IMR-90 (cell line): ENCODE results near the gene SCRN2. TPM values are rescaled to one million over a fixed set of nuclear protein-coding genes. Genes with fewer than 3 reads are reported as not detected.

Source experiments
- ATAC-seq: fragments of 200-7000 bp; cut with Tn5 transposase; 2 replicates; pipeline ENCODE4 v1.9.1; 2020; ENCODE audit warnings: low read depth, mild to moderate bottlenecking, moderate library complexity
- BruUV-seq: library from RNA; stranded (reverse); fragments of 400-500 nt; replicated peaks from 2 replicates; lab custom pipeline; 2021; lab: Mats Ljungman, UMichigan
- CTCF ChIA-PET: fragments of 300-600 bp; formaldehyde crosslinking; extraction: SDS; loops from one replicate; lab custom pipeline; 2021; ENCODE audit warnings: antibody characterized with exemption; lab: Yijun Ruan, JAX
- POLR2A ChIA-PET: fragments of 300-600 bp; sonication (Branson Sonifier 250); formaldehyde crosslinking; loops from one replicate; lab custom pipeline; 2022; ENCODE audit warnings: antibody characterized with exemption; ENCODE audit not compliant: unreplicated experiment; lab: Charles Lee
- DNase-seq: peaks from one replicate; pipeline ENCODE4 v3.0.0; 2013
- H2AFZ ChIP-seq: replicated peaks from 2 replicates; pipeline ENCODE3; 2013; ENCODE audit warnings: low read length, mild to moderate bottlenecking; ENCODE audit not compliant: poor library complexity
- H2AK5ac ChIP-seq: 2 replicates; pipeline ENCODE4 v1.6.1; 2013; ENCODE audit warnings: low read depth, low read length, inconsistent platforms
- H2AK9ac ChIP-seq: replicated peaks from 2 replicates; pipeline ENCODE3; 2013; ENCODE audit warnings: mild to moderate bottlenecking, low read depth, low read length, moderate library complexity; ENCODE audit not compliant: poor library complexity
- H2BK120ac ChIP-seq: 2 replicates; pipeline ENCODE4 v1.6.1; 2013; ENCODE audit warnings: low read depth, low read length, inconsistent platforms
- H2BK15ac ChIP-seq: 3 replicates; pipeline ENCODE4 v1.6.1; 2013; ENCODE audit warnings: low read depth, low read length, inconsistent platforms
- H2BK20ac ChIP-seq: 2 replicates; pipeline ENCODE4 v1.6.1; 2013; ENCODE audit warnings: low read depth, mild to moderate bottlenecking, inconsistent platforms, low read length, moderate library complexity
- H2BK5ac ChIP-seq: 2 replicates; pipeline ENCODE4 v1.6.1; 2013; ENCODE audit warnings: mild to moderate bottlenecking, low read depth, low read length, inconsistent platforms; ENCODE audit not compliant: poor library complexity, severe bottlenecking
- H3K14ac ChIP-seq: replicated peaks from 2 replicates; pipeline ENCODE4 v1.6.1; 2013; ENCODE audit warnings: low read depth, low read length, inconsistent platforms
- H3K18ac ChIP-seq: 2 replicates; pipeline ENCODE4 v1.6.1; 2013; ENCODE audit warnings: low read depth, low read length, control low read depth
- H3K23ac ChIP-seq: 2 replicates; pipeline ENCODE4 v1.6.1; 2013; ENCODE audit warnings: low read depth, low read length, inconsistent platforms
- H3K27ac ChIP-seq: 2 replicates; pipeline ENCODE4 v1.5.1; 2013; ENCODE audit warnings: mild to moderate bottlenecking, control low read depth, low read length; ENCODE audit not compliant: insufficient read depth
- H3K27me3 ChIP-seq: 2 replicates; pipeline ENCODE4 v1.6.1; 2013; ENCODE audit warnings: low read length; ENCODE audit not compliant: control insufficient read depth, insufficient read depth
- H3K36me3 ChIP-seq: 2 replicates; pipeline ENCODE4 v1.6.1; 2013; ENCODE audit warnings: low read length, mixed read lengths; ENCODE audit not compliant: control insufficient read depth, insufficient read depth
- H3K4ac ChIP-seq: 2 replicates; pipeline ENCODE4 v1.6.1; 2013; ENCODE audit warnings: low read depth, low read length, inconsistent platforms
- H3K4me1 ChIP-seq: 2 replicates; pipeline ENCODE4 v1.6.1; 2013; ENCODE audit warnings: low read length, mixed read lengths; ENCODE audit not compliant: control insufficient read depth, insufficient read depth
- H3K4me2 ChIP-seq: 2 replicates; pipeline ENCODE4 v1.6.1; 2013; ENCODE audit warnings: low read depth, mild to moderate bottlenecking, control low read depth, low read length, moderate library complexity
- H3K4me3 ChIP-seq: 2 replicates; pipeline ENCODE4 v1.5.1; 2013; ENCODE audit warnings: low read depth, mild to moderate bottlenecking, control low read depth, low read length, moderate library complexity; ENCODE audit not compliant: insufficient read depth
- H3K56ac ChIP-seq: 2 replicates; pipeline ENCODE4 v1.6.1; 2013; ENCODE audit warnings: low read length, inconsistent platforms; ENCODE audit not compliant: insufficient read depth; ENCODE audit errors: extremely low read depth
- H3K79me1 ChIP-seq, 2 experiments: 2 replicates each; pipeline ENCODE4 v1.6.1; 2013; ENCODE audit warnings: low read length in 2 of 2, inconsistent platforms in 1 of 2, low read depth in 1 of 2
- H3K9ac ChIP-seq: 2 replicates; pipeline ENCODE4 v1.6.1; 2013; ENCODE audit warnings: low read depth, low read length, control low read depth
- H3K9me1 ChIP-seq: 2 replicates; pipeline ENCODE4 v1.6.1; 2013; ENCODE audit warnings: low read length, inconsistent platforms; ENCODE audit not compliant: insufficient read depth
- H3K9me3 ChIP-seq: 2 replicates; pipeline ENCODE4 v1.6.1; 2013; ENCODE audit warnings: low read length; ENCODE audit not compliant: control insufficient read depth, insufficient read depth
- H4K20me1 ChIP-seq: 2 replicates; pipeline ENCODE4 v1.6.1; 2013; ENCODE audit warnings: low read length, inconsistent platforms; ENCODE audit not compliant: insufficient read depth
- H4K5ac ChIP-seq: 2 replicates; pipeline ENCODE4 v1.6.1; 2013; ENCODE audit warnings: mild to moderate bottlenecking, low read depth, low read length, control low read depth
- H4K8ac ChIP-seq, 2 experiments: 2 replicates each; pipeline ENCODE4 v1.6.1; 2013; ENCODE audit warnings: low read depth in 2 of 2, low read length in 2 of 2, control low read depth in 1 of 2, inconsistent platforms in 1 of 2
- H4K91ac ChIP-seq: 2 replicates; pipeline ENCODE4 v1.6.1; 2013; ENCODE audit warnings: low read depth, low read length, inconsistent platforms; ENCODE audit not compliant: insufficient read depth
- BHLHE40 ChIP-seq: fragments of 150-350 bp; IDR thresholded peaks from 2 replicates; pipeline ENCODE4 v1.6.1; 2016; ENCODE audit warnings: mild to moderate bottlenecking, low read depth, low read length
- CEBPB ChIP-seq: IDR thresholded peaks from 2 replicates; pipeline ENCODE4 v1.6.1; 2012; ENCODE audit warnings: low read depth, low read length, improper control_type of control experiment
- CHD1 ChIP-seq: IDR thresholded peaks from 2 replicates; pipeline ENCODE4 v1.6.1; 2012; ENCODE audit warnings: low read depth, low read length, improper control_type of control experiment
- FOS ChIP-seq: fragments of 150-350 bp; IDR thresholded peaks from 2 replicates; pipeline ENCODE4 v1.6.1; 2016; ENCODE audit warnings: low read depth, low read length
- MAFK ChIP-seq: IDR thresholded peaks from 2 replicates; pipeline ENCODE4 v1.6.1; 2012; ENCODE audit warnings: low read depth, low read length, improper control_type of control experiment
- MAZ ChIP-seq: IDR thresholded peaks from 2 replicates; pipeline ENCODE4 v1.6.1; 2012; ENCODE audit warnings: low read depth, mild to moderate bottlenecking, low read length, improper control_type of control experiment, moderate library complexity, borderline replicate concordance
- MXI1 ChIP-seq: IDR thresholded peaks from 2 replicates; pipeline ENCODE4 v1.6.1; 2012; ENCODE audit warnings: low read depth, mild to moderate bottlenecking, low read length, moderate library complexity, borderline replicate concordance
- NFE2L2 ChIP-seq: fragments of 150-350 bp; IDR thresholded peaks from 2 replicates; pipeline ENCODE4 v1.6.1; 2016; ENCODE audit warnings: low read depth, mild to moderate bottlenecking, low read length
- POLR2A ChIP-seq: IDR thresholded peaks from 2 replicates; pipeline ENCODE4 v1.6.1; 2012; ENCODE audit warnings: mild to moderate bottlenecking, low read depth, low read length
- RAD21 ChIP-seq: IDR thresholded peaks from 2 replicates; pipeline ENCODE4 v1.6.1; 2012; ENCODE audit warnings: low read length, improper control_type of control experiment
- RCOR1 ChIP-seq: IDR thresholded peaks from 2 replicates; pipeline ENCODE4 v1.6.1; 2012; ENCODE audit warnings: mild to moderate bottlenecking, low read length, improper control_type of control experiment; ENCODE audit not compliant: insufficient replicate concordance
- RFX5 ChIP-seq: IDR thresholded peaks from 2 replicates; pipeline ENCODE4 v1.8.0; 2012; ENCODE audit warnings: low read depth, mild to moderate bottlenecking, low read length, moderate library complexity
- SMC3 ChIP-seq: fragments of 150-350 bp; IDR thresholded peaks from 2 replicates; pipeline ENCODE4 v1.6.1; 2016; ENCODE audit warnings: low read depth, mild to moderate bottlenecking, antibody characterized with exemption, low read length, moderate library complexity
- WGBS, 2 experiments: methylation state at CpG; one replicate each; pipeline versions ENCODE4 v1.1.5 to v1.1.7; 2013; ENCODE audit warnings: missing lambda C conversion rate in 2 of 2; ENCODE audit not compliant: insufficient read length in 1 of 2; ENCODE audit errors: extremely low coverage in 2 of 2; 5-methylcytosine and 5-hydroxymethylcytosine counted together
- dilution Hi-C: fragments of 300-500 bp; cut with HindIII; formaldehyde crosslinking; loops from one replicate; pipeline ENCODE4 v1.14.3; 2018; ENCODE audit warnings: low sequenced_read_pairs; ENCODE audit not compliant: unreplicated experiment
- in situ Hi-C: fragments of 300-500 bp; cut with MboI; formaldehyde crosslinking; loops from 3 replicates; pipeline ENCODE4 v1.14.3; 2019; ENCODE audit warnings: low sequenced_read_pairs, inconsistent platforms, mixed read lengths
- intact Hi-C: fragments of 100-400 bp; cut with micrococcal nuclease; formaldehyde crosslinking; loops from 2 replicates; pipeline ENCODE4 v1.10.0; 2022
- polyA plus RNA-seq, 3 experiments: library from polyadenylated mRNA; depleted of rRNA; stranded (reverse); fragments of >200 nt; gene quantifications; 2 replicates each; pipeline ENCODE4 v1.2.3, GENCODE V29; 2012; ENCODE audit warnings: low replicate concordance in 1 of 3
- total RNA-seq: library from RNA; depleted of rRNA; stranded (reverse); fragments of >200 nt; gene quantifications from 2 replicates; pipeline ENCODE4 v1.2.3, GENCODE V29; 2012
- TF ChIP-seq, protein P1 (sequence below): conservative IDR thresholded peaks from 2 replicates; pipeline ENCODE4 v1.5.1; 2012; ENCODE audit warnings: mild to moderate bottlenecking, low read depth, low read length, improper control_type of control experiment
- TF ChIP-seq, protein P2 (sequence below): fragments of 150-350 bp; IDR thresholded peaks from 2 replicates; pipeline ENCODE4 v1.6.1; 2017; ENCODE audit warnings: mild to moderate bottlenecking, antibody characterized with exemption, low read length, low read depth
- TF ChIP-seq, protein P3 (sequence below): fragments of 150-350 bp; IDR thresholded peaks from 2 replicates; pipeline ENCODE4 v1.6.1; 2016; ENCODE audit warnings: low read depth, mild to moderate bottlenecking, low read length, moderate library complexity, borderline replicate concordance

The SCRN2 gene
- total and polyA plus RNA-seq, 2 of the 4 experiments (the other 2 are of a cell fraction), result 17.2 to 31.0 TPM

DNA sequence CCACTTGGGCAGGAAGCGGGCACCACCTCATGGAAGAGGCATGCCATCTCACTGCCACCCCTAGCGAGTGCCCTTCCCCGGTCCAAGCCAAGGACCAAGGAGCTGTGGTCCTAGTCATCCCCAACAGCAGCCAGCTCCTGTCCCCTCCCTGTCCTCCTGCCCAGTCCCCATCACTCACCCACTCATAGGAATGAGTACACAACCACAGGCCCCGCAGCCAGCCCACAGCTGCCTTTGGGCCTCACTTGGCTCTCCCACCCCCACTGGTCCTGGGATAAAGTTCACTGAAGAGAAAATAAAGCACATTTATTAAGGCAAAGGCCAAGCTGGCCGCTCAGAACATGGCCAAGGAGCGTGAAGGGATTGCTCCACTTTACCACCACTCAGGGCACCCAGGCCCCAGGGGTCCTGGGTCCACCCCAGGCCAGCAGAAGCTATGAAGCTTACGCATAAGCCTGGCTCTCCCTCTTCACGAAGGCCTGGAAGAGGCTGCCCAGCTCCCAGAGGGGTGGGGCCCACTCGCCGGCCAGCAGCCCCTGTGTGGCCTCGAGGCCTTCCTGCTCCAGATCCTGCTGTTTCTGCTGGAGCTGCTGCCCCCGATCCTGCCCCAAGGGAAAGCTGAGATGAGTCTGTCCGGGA is 3.6 kb downstream of the SCRN2 start:
- no peak overlapping the region for H4K8ac ChIP-seq
- H2BK15ac ChIP-seq, result no peak overlapping the region
- no peak for TF ChIP-seq SMC3
- no peak for TF ChIP-seq CHD1
- TF ChIP-seq POLR2A, result no peak
- TF ChIP-seq, protein P1, sequence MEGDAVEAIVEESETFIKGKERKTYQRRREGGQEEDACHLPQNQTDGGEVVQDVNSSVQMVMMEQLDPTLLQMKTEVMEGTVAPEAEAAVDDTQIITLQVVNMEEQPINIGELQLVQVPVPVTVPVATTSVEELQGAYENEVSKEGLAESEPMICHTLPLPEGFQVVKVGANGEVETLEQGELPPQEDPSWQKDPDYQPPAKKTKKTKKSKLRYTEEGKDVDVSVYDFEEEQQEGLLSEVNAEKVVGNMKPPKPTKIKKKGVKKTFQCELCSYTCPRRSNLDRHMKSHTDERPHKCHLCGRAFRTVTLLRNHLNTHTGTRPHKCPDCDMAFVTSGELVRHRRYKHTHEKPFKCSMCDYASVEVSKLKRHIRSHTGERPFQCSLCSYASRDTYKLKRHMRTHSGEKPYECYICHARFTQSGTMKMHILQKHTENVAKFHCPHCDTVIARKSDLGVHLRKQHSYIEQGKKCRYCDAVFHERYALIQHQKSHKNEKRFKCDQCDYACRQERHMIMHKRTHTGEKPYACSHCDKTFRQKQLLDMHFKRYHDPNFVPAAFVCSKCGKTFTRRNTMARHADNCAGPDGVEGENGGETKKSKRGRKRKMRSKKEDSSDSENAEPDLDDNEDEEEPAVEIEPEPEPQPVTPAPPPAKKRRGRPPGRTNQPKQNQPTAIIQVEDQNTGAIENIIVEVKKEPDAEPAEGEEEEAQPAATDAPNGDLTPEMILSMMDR, result no peak
- no peak for TF ChIP-seq MXI1
- TF ChIP-seq RFX5, result no peak
- TF ChIP-seq, protein P2, sequence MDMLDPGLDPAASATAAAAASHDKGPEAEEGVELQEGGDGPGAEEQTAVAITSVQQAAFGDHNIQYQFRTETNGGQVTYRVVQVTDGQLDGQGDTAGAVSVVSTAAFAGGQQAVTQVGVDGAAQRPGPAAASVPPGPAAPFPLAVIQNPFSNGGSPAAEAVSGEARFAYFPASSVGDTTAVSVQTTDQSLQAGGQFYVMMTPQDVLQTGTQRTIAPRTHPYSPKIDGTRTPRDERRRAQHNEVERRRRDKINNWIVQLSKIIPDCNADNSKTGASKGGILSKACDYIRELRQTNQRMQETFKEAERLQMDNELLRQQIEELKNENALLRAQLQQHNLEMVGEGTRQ, result no peak
- TF ChIP-seq BHLHE40, result no peak
- no peak for TF ChIP-seq FOS
- TF ChIP-seq RAD21, result no peak
- TF ChIP-seq RCOR1, result no peak
- no peak for TF ChIP-seq CEBPB
- TF ChIP-seq NFE2L2, result no peak
- TF ChIP-seq MAZ, result no peak
- TF ChIP-seq MAFK, result no peak
- TF ChIP-seq, protein P3, sequence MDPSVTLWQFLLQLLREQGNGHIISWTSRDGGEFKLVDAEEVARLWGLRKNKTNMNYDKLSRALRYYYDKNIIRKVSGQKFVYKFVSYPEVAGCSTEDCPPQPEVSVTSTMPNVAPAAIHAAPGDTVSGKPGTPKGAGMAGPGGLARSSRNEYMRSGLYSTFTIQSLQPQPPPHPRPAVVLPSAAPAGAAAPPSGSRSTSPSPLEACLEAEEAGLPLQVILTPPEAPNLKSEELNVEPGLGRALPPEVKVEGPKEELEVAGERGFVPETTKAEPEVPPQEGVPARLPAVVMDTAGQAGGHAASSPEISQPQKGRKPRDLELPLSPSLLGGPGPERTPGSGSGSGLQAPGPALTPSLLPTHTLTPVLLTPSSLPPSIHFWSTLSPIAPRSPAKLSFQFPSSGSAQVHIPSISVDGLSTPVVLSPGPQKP, result no peak
- dilution Hi-C loops, result no loop called here
- H3K9me3 ChIP-seq, result no peaks in the 10 kb centered on the region
- in situ Hi-C loops, result no loop called here
- no peak overlapping the region for H2BK120ac ChIP-seq
- intact Hi-C loops, result no loop called here
- CTCF ChIA-PET, result no interaction called here
- no peaks in the 10 kb centered on the region for H3K27me3 ChIP-seq
- peaks cover 8% of the 10 kb centered on the region for H3K4me1 ChIP-seq
- no peaks in the 10 kb centered on the region for H4K20me1 ChIP-seq
- no peak overlapping the region for H3K9ac ChIP-seq
- ATAC-seq, result no peak
- no peak overlapping the region for H2AK5ac ChIP-seq
- no peak overlapping the region for H3K27ac ChIP-seq
- no peak overlapping the region for H3K56ac ChIP-seq
- no peak overlapping the region for H2BK20ac ChIP-seq
- H3K4me2 ChIP-seq, result no peak overlapping the region
- H2AFZ ChIP-seq, result no peak overlapping the region
- H3K79me1 ChIP-seq, result peaks cover 8 to 22% of the 10 kb centered on the region in 2 experiments; a peak in 3 of 4 replicates
- no TSS peak for BruUV-seq
- peak overlapping the region; percentile 17 for H2AK9ac ChIP-seq
- no peak overlapping the region for H4K5ac ChIP-seq
- no peak overlapping the region for H3K23ac ChIP-seq
- H3K18ac ChIP-seq, result no peak overlapping the region
- no peak overlapping the region for H3K4me3 ChIP-seq
- POLR2A ChIA-PET, result interaction anchor here (0.6 kb wide), 2 partner anchors 55 to 207 kb away, joined by 3 read pairs; no protein-coding TSS in a partner anchor
- H4K91ac ChIP-seq, result no peak overlapping the region
- H2BK5ac ChIP-seq, result no peak overlapping the region
- peaks cover 4% of the 10 kb centered on the region; the same call in 1 of the 2 replicates for H3K9me1 ChIP-seq
- H3K4ac ChIP-seq, result no peak overlapping the region
- no peak overlapping the region for H3K14ac ChIP-seq
- H3K36me3 ChIP-seq, result peaks cover 8% of the 10 kb centered on the region
- 49% methylated on average over 7 of the region's 13 CpGs; no CpG with 5 or more reads in 1 of the 2 experiments for WGBS, 2 experiments
- peak; percentile 10 for DNase-seq
